GDM1 (cell line): Measurements from ENCODE around the gene HDAC7.
"Not testable (repeated sequence)": the region's sequence is repeated elsewhere in the genome, so short reads cannot be mapped to it uniquely, and the experiment has no call there.

Experiments used
- DNase-seq: peaks from one replicate; lab custom pipeline; 2025; lab: John Stamatoyannopoulos, UW

Gene HDAC7

GRCh38 chr12:47849261-47849660 lies 29.6 kb upstream of the HDAC7 start:
- DNase-seq, result no peak

- DNase-seq, result no peak
Measured at GRCh38 chr12:47848853-47849252, 29.1 kb upstream of the HDAC7 start.

- no peak for DNase-seq
Measured at GRCh38 chr12:47846294-47846996, 26.7 kb upstream of the HDAC7 start.

- DNase-seq, result no peak
Measured at GRCh38 chr12:47845081-47845480, 25.4 kb upstream of the HDAC7 start.

GRCh38 chr12:47844264-47845019 lies 24.7 kb upstream of the HDAC7 start:
- DNase-seq, result no peak

- no peak for DNase-seq
Measured at GRCh38 chr12:47843226-47843980, 23.7 kb upstream of the HDAC7 start.

GRCh38 chr12:47842543-47842942 lies 22.8 kb upstream of the HDAC7 start:
- DNase-seq, result not testable (repeated sequence)

GRCh38 chr12:47841910-47842309 lies 22.2 kb upstream of the HDAC7 start:
- no peak for DNase-seq

- no peak for DNase-seq
Measured at GRCh38 chr12:47841501-47841900, 21.8 kb upstream of the HDAC7 start.

- no peak for DNase-seq
Measured at GRCh38 chr12:47840571-47840970, 20.9 kb upstream of the HDAC7 start.

GRCh38 chr12:47839214-47839876 lies 19.6 kb upstream of the HDAC7 start:
- no peak for DNase-seq

GRCh38 chr12:47838286-47838931 lies 18.7 kb upstream of the HDAC7 start:
- peak; percentile 15 for DNase-seq

GRCh38 chr12:47837190-47838171 lies 17.8 kb upstream of the HDAC7 start:
- peak; percentile 27 for DNase-seq

GRCh38 chr12:47835831-47836155 lies 16.1 kb upstream of the HDAC7 start:
- DNase-seq, result no peak

- peak; percentile 35 for DNase-seq
Measured at GRCh38 chr12:47835006-47835830, 15.5 kb upstream of the HDAC7 start.

GRCh38 chr12:47834199-47834903 lies 14.6 kb upstream of the HDAC7 start:
- DNase-seq, result no peak

GRCh38 chr12:47833591-47834012 lies 13.9 kb upstream of the HDAC7 start:
- no peak for DNase-seq

- DNase-seq, result no peak
Measured at GRCh38 chr12:47832263-47832933, 12.7 kb upstream of the HDAC7 start.

- no peak for DNase-seq
Measured at GRCh38 chr12:47829584-47829983, 9.9 kb upstream of the HDAC7 start.
